ENCODE results near the gene NKD1.
A peak's percentile ranks its signal among the peaks of the same experiment; 100 is the strongest.

The NKD1 gene

DNA sequence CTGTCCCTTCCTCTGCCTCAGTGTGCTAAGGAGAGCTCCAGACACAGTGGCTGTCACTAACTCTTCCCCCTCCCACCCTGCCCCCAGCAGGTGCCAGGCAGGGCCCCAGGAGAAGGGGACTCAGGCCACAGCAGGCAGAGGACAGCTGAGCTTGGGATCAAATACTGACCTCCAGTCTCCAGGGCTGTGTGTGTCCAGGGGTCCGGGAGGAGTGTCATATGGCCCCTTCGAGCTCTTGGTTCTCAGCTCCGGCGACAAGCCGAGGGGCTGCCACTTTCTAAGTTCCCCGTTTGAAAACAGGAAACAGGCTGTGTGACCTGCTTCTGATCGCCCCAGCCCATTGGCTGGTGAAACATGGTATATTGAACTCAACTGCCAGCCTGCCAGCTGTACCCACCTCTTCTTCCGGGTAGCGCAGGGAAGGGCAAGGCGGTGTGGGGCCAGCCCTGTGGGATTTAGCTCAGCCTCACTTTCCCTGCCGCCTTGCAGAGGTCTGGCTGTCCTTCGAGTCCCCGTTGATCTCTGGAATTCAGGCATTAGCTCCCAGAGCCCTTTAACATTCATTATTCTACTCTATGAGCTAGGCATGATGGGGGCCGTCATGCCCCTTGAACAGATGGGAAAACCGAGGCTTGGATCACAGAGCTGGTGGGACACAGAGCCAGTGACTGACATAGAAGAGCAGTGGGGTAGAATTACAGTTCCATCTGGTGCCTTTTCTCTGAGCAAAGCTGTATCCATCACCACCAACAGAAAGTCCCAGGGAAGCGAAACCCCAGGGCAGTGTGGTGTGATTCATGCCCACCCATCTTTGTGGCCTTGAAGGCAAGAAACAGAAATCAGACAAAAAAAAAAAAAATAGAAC, 133.1 kb downstream of the NKD1 start, which contains the start of gene SNX20:
SNX20 (minus strand) TSS at position 292 of the 865 bp plus-strand sequence. CDS start 3,786 bp downstream, outside the sequence.
- H2AFZ ChIP-seq (ENCODE audit: low read length), result no peak within 1 kb of the TSS
- H3K4me1 ChIP-seq (ENCODE audit: insufficient read depth, low read length, poor library complexity, severe bottlenecking), result peaks cover 68% of the 10 kb centered on the region
- no peaks in the 10 kb centered on the region for H3K9me2 ChIP-seq (replicated peaks; ENCODE audit: low read depth, low read length)
- no peaks in the 10 kb centered on the region for H3F3A ChIP-seq (ENCODE audit: low read depth)
- peak within 1 kb of the TSS; percentile 92 for H3K4me2 ChIP-seq (ENCODE audit: low read depth, low read length, poor library complexity, severe bottlenecking)
- H3K9me3 ChIP-seq (ENCODE audit: insufficient read depth, low read depth, low read length), result no peaks in the 10 kb centered on the region
- peaks cover 45% of the 10 kb centered on the region for H3K79me2 ChIP-seq (ENCODE audit: insufficient read depth, low read length)
- H3K36me3 ChIP-seq (ENCODE audit: insufficient read depth, low read length), result no peaks in the 10 kb centered on the region; the same call in 1 of the 2 replicates
- peak within 1 kb of the TSS; percentile 79 for H3K4me3 ChIP-seq (ENCODE audit: low read length, poor library complexity, severe bottlenecking)
- H3K27me3 ChIP-seq (ENCODE audit: insufficient read depth, low read length, poor library complexity, severe bottlenecking), result no peaks in the 10 kb centered on the region
- peak within 1 kb of the TSS; percentile 97 for H3K9ac ChIP-seq (ENCODE audit: low read depth, low read length, poor library complexity, severe bottlenecking)
- peaks cover 4% of the 10 kb centered on the region for H4K20me1 ChIP-seq (ENCODE audit: insufficient read depth, low read length, poor library complexity, severe bottlenecking)
- TF ChIP-seq, protein P1, sequence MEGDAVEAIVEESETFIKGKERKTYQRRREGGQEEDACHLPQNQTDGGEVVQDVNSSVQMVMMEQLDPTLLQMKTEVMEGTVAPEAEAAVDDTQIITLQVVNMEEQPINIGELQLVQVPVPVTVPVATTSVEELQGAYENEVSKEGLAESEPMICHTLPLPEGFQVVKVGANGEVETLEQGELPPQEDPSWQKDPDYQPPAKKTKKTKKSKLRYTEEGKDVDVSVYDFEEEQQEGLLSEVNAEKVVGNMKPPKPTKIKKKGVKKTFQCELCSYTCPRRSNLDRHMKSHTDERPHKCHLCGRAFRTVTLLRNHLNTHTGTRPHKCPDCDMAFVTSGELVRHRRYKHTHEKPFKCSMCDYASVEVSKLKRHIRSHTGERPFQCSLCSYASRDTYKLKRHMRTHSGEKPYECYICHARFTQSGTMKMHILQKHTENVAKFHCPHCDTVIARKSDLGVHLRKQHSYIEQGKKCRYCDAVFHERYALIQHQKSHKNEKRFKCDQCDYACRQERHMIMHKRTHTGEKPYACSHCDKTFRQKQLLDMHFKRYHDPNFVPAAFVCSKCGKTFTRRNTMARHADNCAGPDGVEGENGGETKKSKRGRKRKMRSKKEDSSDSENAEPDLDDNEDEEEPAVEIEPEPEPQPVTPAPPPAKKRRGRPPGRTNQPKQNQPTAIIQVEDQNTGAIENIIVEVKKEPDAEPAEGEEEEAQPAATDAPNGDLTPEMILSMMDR (conservative IDR thresholded peaks at IDR 0.05; ENCODE audit: low read length), result no peak
- no peak for TF ChIP-seq EZH2phosphoT487 (IDR thresholded peaks at IDR 0.05; ENCODE audit: borderline replicate concordance)

DNA sequence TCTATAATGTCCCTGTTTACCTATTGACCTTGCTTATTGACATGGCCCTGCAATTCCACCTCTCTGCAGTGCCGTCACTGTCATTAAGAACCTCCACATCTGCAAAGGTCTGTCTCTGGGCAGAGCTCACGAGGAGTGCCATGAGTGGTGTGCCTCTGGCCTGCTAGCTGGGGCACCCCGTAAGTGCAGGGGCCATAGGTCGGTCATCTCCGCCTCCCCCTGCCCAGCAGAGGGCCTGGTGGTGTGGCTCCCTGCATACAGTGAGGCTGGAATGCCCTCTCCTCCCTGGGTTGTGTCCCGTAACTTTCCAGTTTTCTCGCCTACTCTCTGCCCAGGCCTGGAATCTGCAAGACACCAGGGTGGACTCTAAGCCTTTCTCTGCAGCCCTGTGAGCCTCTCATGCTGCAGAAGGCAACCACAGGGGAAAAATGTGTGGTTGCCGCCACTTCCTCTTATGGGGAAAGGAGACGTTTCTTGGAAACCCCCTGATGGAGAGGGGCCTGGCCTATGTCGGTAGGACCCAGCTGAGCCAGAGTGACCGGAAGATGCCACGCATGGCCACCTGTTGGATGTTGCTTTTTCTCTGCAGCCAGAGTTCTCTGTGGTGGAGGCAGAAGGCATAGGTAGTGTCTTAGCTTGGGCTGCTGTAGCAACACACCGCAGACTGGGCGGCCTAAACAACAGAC, 135.6 kb downstream of the NKD1 start:
- Histone ChIP-seq H3K79me2 (ENCODE audit: insufficient read depth, low read length) (peaks cover 27% of the 10 kb centered on the region), H3K4me3 (ENCODE audit: low read length, poor library complexity, severe bottlenecking) (peak overlapping the region; percentile 47), H3K9me3 (ENCODE audit: insufficient read depth, low read depth, low read length) (no peaks in the 10 kb centered on the region), H3K9me2 (replicated peaks; ENCODE audit: low read depth, low read length) (no peaks in the 10 kb centered on the region), H3K36me3 (ENCODE audit: insufficient read depth, low read length) (no peaks in the 10 kb centered on the region), H2AFZ (ENCODE audit: low read length) (0 out of 2 replicates have a peak overlapping the region, but pooled peaks have one; percentile 14), H3K4me2 (ENCODE audit: low read depth, low read length, poor library complexity, severe bottlenecking) (peak overlapping the region; percentile 70), H3K27me3 (ENCODE audit: insufficient read depth, low read length, poor library complexity, severe bottlenecking) (no peaks in the 10 kb centered on the region), H3F3A (ENCODE audit: low read depth) (no peaks in the 10 kb centered on the region), H3K9ac (ENCODE audit: low read depth, low read length, poor library complexity, severe bottlenecking) (peak overlapping the region; percentile 64), H4K20me1 (ENCODE audit: insufficient read depth, low read length, poor library complexity, severe bottlenecking) (no peaks in the 10 kb centered on the region), H3K4me1 (ENCODE audit: insufficient read depth, low read length, poor library complexity, severe bottlenecking) (peaks cover 63% of the 10 kb centered on the region)
- TF ChIP-seq EZH2phosphoT487 (IDR thresholded peaks at IDR 0.05; ENCODE audit: borderline replicate concordance), result no peak
- TF ChIP-seq, protein P1 (conservative IDR thresholded peaks at IDR 0.05; ENCODE audit: low read length), result no peak

- peak overlapping the region; percentile 70 for H3K4me2 ChIP-seq (ENCODE audit: low read depth, low read length, poor library complexity, severe bottlenecking)
- no peak overlapping the region for H3K4me3 ChIP-seq (ENCODE audit: low read length, poor library complexity, severe bottlenecking)
- H3K36me3 ChIP-seq (ENCODE audit: insufficient read depth, low read length), result no peaks in the 10 kb centered on the region
- no peaks in the 10 kb centered on the region for H4K20me1 ChIP-seq (ENCODE audit: insufficient read depth, low read length, poor library complexity, severe bottlenecking)
- H3K27me3 ChIP-seq (ENCODE audit: insufficient read depth, low read length, poor library complexity, severe bottlenecking), result no peaks in the 10 kb centered on the region
- H3K9ac ChIP-seq (ENCODE audit: low read depth, low read length, poor library complexity, severe bottlenecking), result peak overlapping the region; percentile 64
- peaks cover 16% of the 10 kb centered on the region for H3K79me2 ChIP-seq (ENCODE audit: insufficient read depth, low read length)
- H3K9me2 ChIP-seq (replicated peaks; ENCODE audit: low read depth, low read length), result no peaks in the 10 kb centered on the region
- no peaks in the 10 kb centered on the region for H3F3A ChIP-seq (ENCODE audit: low read depth)
- no peaks in the 10 kb centered on the region for H3K9me3 ChIP-seq (ENCODE audit: insufficient read depth, low read depth, low read length)
- TF ChIP-seq EZH2phosphoT487 (IDR thresholded peaks at IDR 0.05; ENCODE audit: borderline replicate concordance), result no peak
- TF ChIP-seq, protein P1 (conservative IDR thresholded peaks at IDR 0.05; ENCODE audit: low read length), result no peak
- H2AFZ ChIP-seq (ENCODE audit: low read length), result no peak overlapping the region
- H3K4me1 ChIP-seq (ENCODE audit: insufficient read depth, low read length, poor library complexity, severe bottlenecking), result peaks cover 55% of the 10 kb centered on the region
Measured at GRCh38 chr16:50684823-50685461, 136.7 kb downstream of the NKD1 start.

All from Loucy (cell line).